ENCODE measurements around the gene PF4V1.

PF4V1 gene

DNA sequence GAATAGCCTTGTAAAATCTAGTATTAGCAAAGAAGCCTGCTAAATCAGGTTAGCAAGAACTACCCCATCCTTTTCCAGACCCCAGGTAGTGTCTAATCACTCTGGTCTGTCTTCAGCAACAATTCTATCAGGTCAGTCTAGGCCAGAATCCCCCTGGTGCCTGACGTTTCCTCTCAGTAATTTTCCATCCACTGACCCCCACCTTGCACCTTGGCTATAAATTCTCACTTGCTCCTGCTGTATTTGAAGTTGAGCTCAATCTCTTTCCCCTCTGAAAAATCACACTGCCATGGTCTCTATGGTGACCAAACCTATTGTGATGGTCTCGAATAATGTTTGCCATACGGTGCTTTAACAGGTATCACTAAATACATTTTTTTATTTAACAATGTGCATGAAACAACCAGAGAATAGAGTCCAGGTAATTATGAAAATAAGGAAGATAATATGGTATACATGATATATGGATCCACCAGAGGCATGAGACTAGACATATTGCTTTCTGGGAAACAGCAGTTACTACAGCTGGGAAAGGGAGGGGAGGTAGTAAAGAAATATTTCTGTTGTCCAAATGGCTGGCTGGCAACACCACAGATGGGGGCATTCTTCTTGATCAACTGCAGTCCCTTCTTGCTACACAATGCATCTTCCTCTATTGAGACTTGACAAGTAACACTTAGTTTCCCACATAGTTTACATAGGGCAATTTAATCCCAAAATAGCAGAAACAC is 49.9 kb downstream of the PF4V1 start:
- no peak overlapping the region for H3K9ac ChIP-seq (ENCODE audit: low read length)
- H3K4me1 ChIP-seq (ENCODE audit: insufficient read depth, low read length, severe bottlenecking), result no peaks in the 10 kb centered on the region
- H3K4me2 ChIP-seq (ENCODE audit: low read length), result no peak overlapping the region
- no peaks in the 10 kb centered on the region for H3K27me3 ChIP-seq (ENCODE audit: insufficient read depth, low read length)
- no peaks in the 10 kb centered on the region for H3K36me3 ChIP-seq (ENCODE audit: insufficient read depth, low read length)
- no peaks in the 10 kb centered on the region for H4K20me1 ChIP-seq (ENCODE audit: insufficient read depth, low read length)
- H3K27ac ChIP-seq (ENCODE audit: low read depth, low read length, poor library complexity, severe bottlenecking), result no peak overlapping the region
- no peaks in the 10 kb centered on the region for H3F3A ChIP-seq (ENCODE audit: insufficient read depth, low read length)
- no peaks in the 10 kb centered on the region for H3K9me2 ChIP-seq (ENCODE audit: low read depth, low read length)
- H2AFZ ChIP-seq (ENCODE audit: low read length), result no peak overlapping the region
- TF ChIP-seq, protein P1, sequence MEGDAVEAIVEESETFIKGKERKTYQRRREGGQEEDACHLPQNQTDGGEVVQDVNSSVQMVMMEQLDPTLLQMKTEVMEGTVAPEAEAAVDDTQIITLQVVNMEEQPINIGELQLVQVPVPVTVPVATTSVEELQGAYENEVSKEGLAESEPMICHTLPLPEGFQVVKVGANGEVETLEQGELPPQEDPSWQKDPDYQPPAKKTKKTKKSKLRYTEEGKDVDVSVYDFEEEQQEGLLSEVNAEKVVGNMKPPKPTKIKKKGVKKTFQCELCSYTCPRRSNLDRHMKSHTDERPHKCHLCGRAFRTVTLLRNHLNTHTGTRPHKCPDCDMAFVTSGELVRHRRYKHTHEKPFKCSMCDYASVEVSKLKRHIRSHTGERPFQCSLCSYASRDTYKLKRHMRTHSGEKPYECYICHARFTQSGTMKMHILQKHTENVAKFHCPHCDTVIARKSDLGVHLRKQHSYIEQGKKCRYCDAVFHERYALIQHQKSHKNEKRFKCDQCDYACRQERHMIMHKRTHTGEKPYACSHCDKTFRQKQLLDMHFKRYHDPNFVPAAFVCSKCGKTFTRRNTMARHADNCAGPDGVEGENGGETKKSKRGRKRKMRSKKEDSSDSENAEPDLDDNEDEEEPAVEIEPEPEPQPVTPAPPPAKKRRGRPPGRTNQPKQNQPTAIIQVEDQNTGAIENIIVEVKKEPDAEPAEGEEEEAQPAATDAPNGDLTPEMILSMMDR (IDR thresholded peaks at IDR 0.05; ENCODE audit: low read length), result no peak
- no peak for TF ChIP-seq EZH2 (IDR thresholded peaks at IDR 0.05; ENCODE audit: borderline replicate concordance, low read length)
- H3K9me3 ChIP-seq (ENCODE audit: low read length), result no peaks in the 10 kb centered on the region
- H3K4me3 ChIP-seq (ENCODE audit: low read depth, low read length, poor library complexity, severe bottlenecking), result no peak overlapping the region
- H3K79me2 ChIP-seq (ENCODE audit: insufficient read depth, low read length), result no peaks in the 10 kb centered on the region
